Mesodermal cell (in vitro differentiated cells): ENCODE data around the gene EGF.
A peak's percentile ranks its signal among the peaks of the same experiment; 100 is the strongest.

Experiments
- H3K27ac ChIP-seq: 2 replicates; pipeline ENCODE4 v1.7.0; 2013; ENCODE audit warnings: mild to moderate bottlenecking, low read depth, low read length, moderate library complexity; ENCODE audit not compliant: severe bottlenecking
- H3K36me3 ChIP-seq: 2 replicates; pipeline ENCODE4 v1.7.1; 2013; ENCODE audit warnings: mild to moderate bottlenecking, low read length, moderate library complexity; ENCODE audit not compliant: control insufficient read depth, insufficient read depth
- H3K4me1 ChIP-seq: one replicate; pipeline ENCODE4 v1.7.1; 2013; ENCODE audit warnings: mild to moderate bottlenecking, low read length; ENCODE audit not compliant: insufficient read depth, control insufficient read depth, poor library complexity, severe bottlenecking
- H3K4me3 ChIP-seq: 2 replicates; pipeline ENCODE4 v1.7.0; 2013; ENCODE audit warnings: low read length, control low read depth, mild to moderate bottlenecking; ENCODE audit not compliant: insufficient read depth, poor library complexity, severe bottlenecking; ENCODE audit errors: extremely low read depth
- H3K9me3 ChIP-seq: 2 replicates; pipeline ENCODE4 v1.7.1; 2013; ENCODE audit warnings: mild to moderate bottlenecking, low read length, moderate library complexity; ENCODE audit not compliant: control insufficient read depth
- WGBS, 2 experiments: methylation state at CpG; one replicate each; pipeline ENCODE4 v1.1.5; 2013; ENCODE audit warnings: missing lambda C conversion rate in 2 of 2; ENCODE audit not compliant: insufficient coverage in 2 of 2; 5-methylcytosine and 5-hydroxymethylcytosine counted together

Gene EGF

DNA sequence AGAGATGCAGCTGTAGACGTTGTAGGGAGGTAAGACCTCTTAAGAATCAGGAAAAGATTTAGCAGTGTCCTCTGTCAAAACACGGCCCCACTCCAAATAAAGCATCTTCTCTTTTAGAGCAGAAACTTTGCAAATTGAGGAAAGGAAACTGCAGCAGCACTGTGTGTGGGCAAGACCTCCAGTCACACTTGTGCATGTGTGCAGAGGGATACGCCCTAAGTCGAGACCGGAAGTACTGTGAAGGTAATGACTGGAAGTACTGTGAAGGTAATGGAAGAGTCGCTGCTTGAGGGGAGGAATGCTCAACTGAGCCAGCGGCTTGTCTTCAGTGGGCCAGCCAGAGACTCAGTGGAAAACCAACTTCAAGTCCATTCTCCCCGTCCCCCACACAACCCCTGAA is 46.5 kb downstream of the EGF start:
- Histone ChIP-seq H3K4me1 (no peaks in the 10 kb centered on the region), H3K36me3 (no peaks in the 10 kb centered on the region), H3K9me3 (no peaks in the 10 kb centered on the region), H3K4me3 (no peak overlapping the region), H3K27ac (no peak overlapping the region)
- WGBS, 2 experiments = 96 to 100% methylated on average over 2 to 4 of the region's 8 CpGs

DNA sequence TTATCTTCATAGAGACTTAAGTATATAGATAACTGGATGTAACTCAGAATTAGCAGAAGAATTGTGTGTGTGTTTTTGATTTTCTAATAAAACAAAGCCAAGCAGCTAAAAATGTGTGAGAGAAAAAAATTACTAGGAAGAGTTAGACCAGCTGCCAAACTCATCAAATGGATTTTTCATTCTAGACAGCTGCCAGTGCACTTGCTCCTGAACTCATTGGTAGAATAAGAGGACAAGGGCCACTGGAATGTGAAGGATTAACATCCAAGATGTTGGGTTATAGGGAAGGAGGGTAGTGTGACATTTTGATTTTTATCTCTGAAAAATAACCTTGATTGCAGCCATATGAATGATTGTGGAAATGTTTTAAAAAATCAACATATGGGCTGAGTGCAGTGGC is 49.7 kb downstream of the EGF start:
- Histone ChIP-seq H3K4me3 (no peak overlapping the region), H3K9me3 (no peaks in the 10 kb centered on the region), H3K27ac (no peak overlapping the region), H3K4me1 (no peaks in the 10 kb centered on the region), H3K36me3 (no peaks in the 10 kb centered on the region)

DNA sequence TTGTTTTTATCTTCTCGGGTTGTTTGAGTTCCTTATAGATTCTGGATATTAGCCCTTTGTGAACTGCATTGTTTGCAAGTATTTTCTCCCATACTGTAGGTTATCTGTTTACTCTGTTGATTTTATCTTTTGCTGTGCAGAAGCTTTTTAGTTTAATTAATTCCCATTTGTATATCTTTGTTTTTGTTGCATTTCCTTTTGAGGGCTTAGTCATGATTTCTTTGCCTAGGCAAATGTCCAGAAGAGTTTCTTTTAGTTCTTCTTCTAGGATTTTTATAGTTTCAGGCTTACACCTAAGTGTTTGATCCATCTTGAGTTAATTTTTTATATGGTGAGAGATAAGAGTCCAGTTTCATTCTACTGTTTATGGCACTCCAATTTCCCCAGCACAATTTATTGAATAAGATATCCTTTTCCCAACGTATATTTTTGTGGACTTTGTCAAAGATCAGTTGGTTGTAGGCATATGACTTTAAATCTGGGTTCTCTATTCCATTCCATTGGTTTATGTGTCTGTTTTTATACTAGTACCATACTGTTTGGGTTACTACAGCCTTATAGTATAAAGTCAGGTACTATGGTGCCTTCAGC is 54.3 kb downstream of the EGF start:
- 100% methylated on average over 1 of the region's 2 CpGs; no CpG with 5 or more reads in 1 of the 2 experiments for WGBS, 2 experiments
- H3K36me3 ChIP-seq = no peaks in the 10 kb centered on the region
- H3K9me3 ChIP-seq = no peaks in the 10 kb centered on the region
- no peak overlapping the region for H3K4me3 ChIP-seq
- H3K4me1 ChIP-seq = no peaks in the 10 kb centered on the region
- H3K27ac ChIP-seq = no peak overlapping the region

DNA sequence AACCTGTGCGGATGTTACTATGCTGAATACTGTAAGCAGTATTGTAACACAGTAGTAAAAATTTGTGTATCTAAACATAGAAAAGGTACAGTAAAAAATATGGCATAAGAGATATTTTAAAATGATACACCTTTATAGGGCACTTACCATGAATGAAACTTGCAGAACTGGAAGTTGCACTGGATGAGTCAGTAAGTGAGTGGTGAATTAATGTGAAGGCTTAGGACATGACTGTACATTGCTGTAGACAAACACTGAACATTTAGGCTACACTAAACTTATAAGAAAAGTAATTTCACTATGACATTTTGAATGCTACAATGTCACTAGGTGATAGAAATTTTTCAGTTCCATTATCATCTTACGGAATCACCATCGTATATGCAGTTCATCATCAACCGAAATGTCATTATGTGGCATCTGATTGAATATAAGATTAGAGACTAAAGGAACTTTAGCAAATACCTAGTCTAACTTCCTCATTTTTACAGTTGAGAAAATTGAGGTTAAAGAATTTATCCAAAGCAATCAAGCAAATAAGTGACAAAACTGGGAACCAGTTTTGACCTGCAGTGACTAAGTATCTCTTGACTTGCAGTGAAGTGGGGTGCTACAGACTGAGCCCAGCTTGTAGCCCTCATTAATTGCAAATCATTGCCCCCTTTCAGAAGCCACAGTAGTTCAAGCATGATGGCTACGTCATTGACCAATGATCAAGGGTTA is 55.3 kb downstream of the EGF start:
- Histone ChIP-seq H3K4me1 (no peaks in the 10 kb centered on the region), H3K4me3 (no peak overlapping the region), H3K36me3 (no peaks in the 10 kb centered on the region), H3K27ac (no peak overlapping the region), H3K9me3 (no peaks in the 10 kb centered on the region)
- WGBS, 2 experiments = 100% methylated on average over 1 of the region's 5 CpGs; no CpG with 5 or more reads in 1 of the 2 experiments

DNA sequence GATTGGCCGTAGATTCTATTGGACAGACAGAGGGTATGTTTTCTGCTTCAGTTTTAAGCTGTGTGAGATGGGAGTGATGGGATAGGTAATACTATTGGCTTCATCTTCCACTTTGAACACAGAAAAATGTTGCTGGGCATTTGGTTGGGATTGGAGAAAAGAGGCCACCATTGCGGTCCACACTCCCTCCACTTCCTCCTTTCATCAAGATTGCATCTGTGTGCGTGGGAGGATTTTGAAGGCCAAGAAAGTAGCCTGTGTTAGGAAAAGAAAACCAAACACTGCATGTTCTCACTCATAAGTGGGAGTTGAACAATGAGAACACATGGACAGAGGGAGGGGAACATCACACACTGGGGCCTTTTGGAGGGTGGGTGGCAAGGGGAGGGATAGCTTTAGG is 56.4 kb downstream of the EGF start:
- Histone ChIP-seq H3K4me3 (no peak overlapping the region), H3K36me3 (no peaks in the 10 kb centered on the region), H3K9me3 (no peaks in the 10 kb centered on the region), H3K27ac (no peak overlapping the region), H3K4me1 (no peaks in the 10 kb centered on the region)
- 100% methylated on average over 1 of the region's 3 CpGs for WGBS, 2 experiments

DNA sequence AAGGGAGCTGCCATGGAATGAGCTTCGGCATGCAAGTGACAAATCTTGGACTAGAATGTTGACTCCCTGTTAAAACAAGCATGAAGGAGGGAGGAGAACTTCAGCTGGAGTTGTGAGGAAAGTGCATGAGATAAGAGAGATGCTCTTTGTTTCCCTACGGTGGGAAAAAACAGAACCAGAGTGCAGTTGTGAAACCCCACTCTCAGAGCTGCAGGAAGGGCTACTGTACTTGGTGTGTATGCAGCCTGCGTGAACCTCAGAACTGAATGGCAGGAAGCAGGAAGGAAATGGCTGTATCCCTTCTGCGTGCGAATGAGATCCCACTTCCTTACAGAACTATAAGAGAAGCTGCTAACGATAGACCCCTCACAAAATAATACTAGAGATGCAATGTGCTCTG is 57.2 kb downstream of the EGF start:
- Histone ChIP-seq H3K36me3 (no peaks in the 10 kb centered on the region), H3K4me3 (no peak overlapping the region), H3K27ac (peak overlapping the region; percentile 55), H3K4me1 (no peaks in the 10 kb centered on the region), H3K9me3 (no peaks in the 10 kb centered on the region)
- WGBS, 2 experiments = 88 to 100% methylated on average over 1 of the region's 6 CpGs

DNA sequence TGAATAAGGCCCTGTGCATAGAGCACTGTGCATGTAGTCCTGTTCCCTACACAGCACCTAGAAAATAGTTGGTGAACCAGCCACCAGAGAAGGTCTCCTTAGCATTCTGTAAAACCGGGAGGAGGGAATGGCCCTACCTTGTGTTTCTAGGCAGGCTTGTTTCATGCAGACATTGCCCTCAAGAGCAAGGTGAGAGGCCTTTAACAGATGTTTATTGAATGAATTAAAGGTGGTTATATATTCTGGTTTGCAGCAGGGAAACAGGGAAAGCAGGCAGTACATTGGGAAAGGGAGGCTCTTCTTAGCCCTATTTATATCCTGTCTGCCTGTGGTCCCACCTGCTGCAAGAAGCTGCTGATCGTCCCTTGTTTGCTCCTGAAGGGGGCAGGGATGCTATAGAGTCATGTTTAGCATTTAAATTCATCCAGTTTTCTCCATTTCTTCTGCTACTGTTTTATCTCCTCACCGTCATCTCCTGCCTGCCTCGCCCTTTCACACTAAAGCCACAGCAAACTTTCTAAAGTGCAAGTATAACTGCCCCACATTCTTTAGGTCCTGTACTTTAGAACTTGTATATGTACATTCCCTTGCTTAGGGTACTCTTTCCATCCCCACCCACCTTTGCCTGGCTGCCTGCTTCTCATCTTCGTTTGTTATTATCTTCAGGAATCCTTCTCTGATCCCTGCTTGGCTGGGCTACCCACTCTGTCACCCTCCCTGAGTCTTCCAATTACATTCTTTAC is 60.3 kb downstream of the EGF start:
- WGBS, 2 experiments = 67 to 70% methylated on average over 4 of the region's 5 CpGs
- Histone ChIP-seq H3K9me3 (no peaks in the 10 kb centered on the region), H3K27ac (no peak overlapping the region), H3K4me1 (no peaks in the 10 kb centered on the region), H3K36me3 (no peaks in the 10 kb centered on the region), H3K4me3 (no peak overlapping the region)

DNA sequence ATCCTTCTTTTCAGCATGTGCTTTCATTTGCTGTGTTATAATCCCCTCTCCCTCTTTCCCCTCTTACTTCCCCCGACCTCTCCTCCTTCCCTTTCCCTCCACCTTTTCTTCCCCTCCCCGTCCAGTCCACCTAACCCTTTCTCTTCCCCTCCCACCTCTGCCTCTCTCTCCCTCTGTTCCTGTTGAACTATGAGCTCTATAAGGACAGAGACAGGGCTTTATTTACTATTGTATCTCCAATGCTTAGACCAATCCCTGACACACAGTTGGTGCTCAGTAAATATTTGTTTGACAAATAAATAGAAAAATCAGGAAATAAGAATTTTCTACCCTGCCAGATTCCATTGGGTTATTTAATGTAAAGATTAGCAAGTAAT is 60.8 kb downstream of the EGF start:
- H3K27ac ChIP-seq = no peak overlapping the region
- no peak overlapping the region for H3K4me3 ChIP-seq
- H3K9me3 ChIP-seq = no peaks in the 10 kb centered on the region
- peaks cover 4% of the 10 kb centered on the region for H3K4me1 ChIP-seq
- 17 to 55% methylated on average over 1 to 2 of the region's 2 CpGs for WGBS, 2 experiments
- H3K36me3 ChIP-seq = no peaks in the 10 kb centered on the region

DNA sequence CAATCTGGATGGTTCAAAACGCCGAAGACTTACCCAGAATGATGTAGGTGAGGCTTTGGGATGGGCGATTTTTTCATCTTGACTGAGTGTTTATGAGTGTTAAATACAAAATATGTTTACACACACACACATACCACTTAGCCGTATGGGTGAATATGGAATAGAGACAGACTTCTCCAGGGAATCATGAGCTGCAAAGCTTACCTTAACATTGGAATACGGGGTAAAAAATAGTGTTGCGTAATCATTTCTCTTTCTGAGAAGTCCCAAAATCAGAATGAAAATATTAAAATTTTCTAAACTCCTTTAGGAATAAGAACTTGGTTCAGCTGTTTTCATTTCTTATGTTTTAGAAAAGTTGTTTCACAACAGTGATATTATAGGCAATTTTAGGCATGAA is 63.5 kb downstream of the EGF start:
- Histone ChIP-seq H3K4me1 (peaks cover 29% of the 10 kb centered on the region), H3K36me3 (no peaks in the 10 kb centered on the region), H3K27ac (no peak overlapping the region), H3K9me3 (no peaks in the 10 kb centered on the region), H3K4me3 (no peak overlapping the region)
- 83% methylated on average over 2 of the region's 6 CpGs; no CpG with 5 or more reads in 1 of the 2 experiments for WGBS, 2 experiments

DNA sequence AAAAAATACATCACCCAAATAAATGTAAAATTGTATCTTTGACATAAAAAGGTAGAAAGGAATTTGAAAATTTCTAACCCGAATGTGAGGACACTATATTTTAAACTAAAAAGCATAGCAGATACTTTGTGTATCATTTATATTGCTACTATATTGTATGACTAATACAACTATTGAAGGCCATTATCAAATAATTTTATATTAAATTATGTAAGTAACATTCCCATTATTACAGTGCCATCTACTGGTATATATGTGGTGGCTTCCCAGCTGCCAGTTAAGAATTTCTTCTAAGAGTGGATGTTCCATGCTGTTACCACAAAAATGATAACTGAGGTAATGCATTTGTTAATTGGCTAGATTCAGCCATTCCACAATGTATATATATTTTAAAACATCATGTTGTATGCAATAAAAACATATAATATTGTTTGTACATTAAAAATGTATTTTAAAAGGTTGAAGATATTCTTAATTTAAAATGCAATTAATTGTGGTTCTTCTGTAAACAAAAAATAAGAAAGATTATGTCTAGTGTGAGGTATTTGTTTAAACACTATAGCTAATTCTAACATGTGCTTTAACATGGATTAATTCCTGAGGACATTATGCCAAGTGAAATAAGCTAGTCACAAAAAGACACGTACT is 65.3 kb downstream of the EGF start:
- Histone ChIP-seq H3K27ac (no peak overlapping the region), H3K4me3 (no peak overlapping the region), H3K36me3 (no peaks in the 10 kb centered on the region), H3K4me1 (peaks cover 31% of the 10 kb centered on the region), H3K9me3 (no peaks in the 10 kb centered on the region)
- WGBS, 2 experiments = 100% methylated on average over 1 of the region's 2 CpGs
